ENCODE data around the gene CD247.

DNA sequence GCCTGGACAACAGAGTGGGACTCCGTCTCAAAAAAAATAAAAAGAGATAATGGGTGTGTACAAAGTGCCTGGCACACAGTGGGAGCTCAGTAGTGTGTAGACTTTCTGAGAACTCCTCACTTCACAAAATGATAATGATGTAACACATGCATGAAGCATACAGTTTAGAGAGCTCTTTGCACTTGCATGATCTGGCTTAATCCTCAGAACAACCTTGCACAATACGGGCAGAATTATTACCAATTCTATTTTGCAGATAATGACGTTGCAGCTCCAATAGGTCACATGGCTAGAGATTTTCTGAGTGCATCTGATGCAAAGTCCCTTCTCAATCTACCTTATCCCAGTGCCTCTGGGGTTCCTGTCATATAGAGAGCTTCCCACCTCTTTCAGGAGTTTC lies 71.4 kb downstream of the CD247 start:
- TF ChIP-seq BACH2 (CRISPR knock-in tag; IDR thresholded peaks at IDR 0.05; ENCODE audit: borderline replicate concordance) (no peak), ZFP30 (CRISPR knock-in tag; IDR thresholded peaks at IDR 0.05) (no peak), ESRRG (CRISPR knock-in tag; IDR thresholded peaks at IDR 0.05) (no peak), GLIS3 (CRISPR knock-in tag; IDR thresholded peaks at IDR 0.05) (no peak), PPARA (CRISPR knock-in tag; IDR thresholded peaks at IDR 0.05; ENCODE audit: borderline replicate concordance) (no peak), ARNTL (CRISPR knock-in tag; IDR thresholded peaks at IDR 0.05; ENCODE audit: borderline replicate concordance, low read depth) (no peak), RARB (CRISPR knock-in tag; IDR thresholded peaks at IDR 0.05) (no peak), ZNF70 (CRISPR knock-in tag; IDR thresholded peaks at IDR 0.05) (no peak), TOX (CRISPR knock-in tag; IDR thresholded peaks at IDR 0.05; ENCODE audit: borderline replicate concordance) (no peak), TCF4 (CRISPR knock-in tag; IDR thresholded peaks at IDR 0.05; ENCODE audit: borderline replicate concordance) (no peak)
- TF ChIP-seq, protein P1, sequence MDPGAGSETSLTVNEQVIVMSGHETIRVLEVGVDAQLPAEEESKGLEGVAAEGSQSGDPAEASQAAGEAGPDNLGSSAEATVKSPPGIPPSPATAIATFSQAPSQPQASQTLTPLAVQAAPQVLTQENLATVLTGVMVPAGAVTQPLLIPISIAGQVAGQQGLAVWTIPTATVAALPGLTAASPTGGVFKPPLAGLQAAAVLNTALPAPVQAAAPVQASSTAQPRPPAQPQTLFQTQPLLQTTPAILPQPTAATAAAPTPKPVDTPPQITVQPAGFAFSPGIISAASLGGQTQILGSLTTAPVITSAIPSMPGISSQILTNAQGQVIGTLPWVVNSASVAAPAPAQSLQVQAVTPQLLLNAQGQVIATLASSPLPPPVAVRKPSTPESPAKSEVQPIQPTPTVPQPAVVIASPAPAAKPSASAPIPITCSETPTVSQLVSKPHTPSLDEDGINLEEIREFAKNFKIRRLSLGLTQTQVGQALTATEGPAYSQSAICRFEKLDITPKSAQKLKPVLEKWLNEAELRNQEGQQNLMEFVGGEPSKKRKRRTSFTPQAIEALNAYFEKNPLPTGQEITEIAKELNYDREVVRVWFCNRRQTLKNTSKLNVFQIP (CRISPR knock-in tag; IDR thresholded peaks at IDR 0.05; ENCODE audit: borderline replicate concordance, low read depth), result no peak
- TF ChIP-seq, protein P2, sequence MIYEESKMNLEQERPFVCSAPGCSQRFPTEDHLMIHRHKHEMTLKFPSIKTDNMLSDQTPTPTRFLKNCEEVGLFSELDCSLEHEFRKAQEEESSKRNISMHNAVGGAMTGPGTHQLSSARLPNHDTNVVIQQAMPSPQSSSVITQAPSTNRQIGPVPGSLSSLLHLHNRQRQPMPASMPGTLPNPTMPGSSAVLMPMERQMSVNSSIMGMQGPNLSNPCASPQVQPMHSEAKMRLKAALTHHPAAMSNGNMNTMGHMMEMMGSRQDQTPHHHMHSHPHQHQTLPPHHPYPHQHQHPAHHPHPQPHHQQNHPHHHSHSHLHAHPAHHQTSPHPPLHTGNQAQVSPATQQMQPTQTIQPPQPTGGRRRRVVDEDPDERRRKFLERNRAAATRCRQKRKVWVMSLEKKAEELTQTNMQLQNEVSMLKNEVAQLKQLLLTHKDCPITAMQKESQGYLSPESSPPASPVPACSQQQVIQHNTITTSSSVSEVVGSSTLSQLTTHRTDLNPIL (CRISPR knock-in tag; IDR thresholded peaks at IDR 0.05; ENCODE audit: low read depth), result no peak
- TF ChIP-seq, protein P3, sequence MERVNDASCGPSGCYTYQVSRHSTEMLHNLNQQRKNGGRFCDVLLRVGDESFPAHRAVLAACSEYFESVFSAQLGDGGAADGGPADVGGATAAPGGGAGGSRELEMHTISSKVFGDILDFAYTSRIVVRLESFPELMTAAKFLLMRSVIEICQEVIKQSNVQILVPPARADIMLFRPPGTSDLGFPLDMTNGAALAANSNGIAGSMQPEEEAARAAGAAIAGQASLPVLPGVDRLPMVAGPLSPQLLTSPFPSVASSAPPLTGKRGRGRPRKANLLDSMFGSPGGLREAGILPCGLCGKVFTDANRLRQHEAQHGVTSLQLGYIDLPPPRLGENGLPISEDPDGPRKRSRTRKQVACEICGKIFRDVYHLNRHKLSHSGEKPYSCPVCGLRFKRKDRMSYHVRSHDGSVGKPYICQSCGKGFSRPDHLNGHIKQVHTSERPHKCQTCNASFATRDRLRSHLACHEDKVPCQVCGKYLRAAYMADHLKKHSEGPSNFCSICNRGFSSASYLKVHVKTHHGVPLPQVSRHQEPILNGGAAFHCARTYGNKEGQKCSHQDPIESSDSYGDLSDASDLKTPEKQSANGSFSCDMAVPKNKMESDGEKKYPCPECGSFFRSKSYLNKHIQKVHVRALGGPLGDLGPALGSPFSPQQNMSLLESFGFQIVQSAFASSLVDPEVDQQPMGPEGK (CRISPR knock-in tag; IDR thresholded peaks at IDR 0.05; ENCODE audit: borderline replicate concordance), result no peak
- TF ChIP-seq, protein P4, sequence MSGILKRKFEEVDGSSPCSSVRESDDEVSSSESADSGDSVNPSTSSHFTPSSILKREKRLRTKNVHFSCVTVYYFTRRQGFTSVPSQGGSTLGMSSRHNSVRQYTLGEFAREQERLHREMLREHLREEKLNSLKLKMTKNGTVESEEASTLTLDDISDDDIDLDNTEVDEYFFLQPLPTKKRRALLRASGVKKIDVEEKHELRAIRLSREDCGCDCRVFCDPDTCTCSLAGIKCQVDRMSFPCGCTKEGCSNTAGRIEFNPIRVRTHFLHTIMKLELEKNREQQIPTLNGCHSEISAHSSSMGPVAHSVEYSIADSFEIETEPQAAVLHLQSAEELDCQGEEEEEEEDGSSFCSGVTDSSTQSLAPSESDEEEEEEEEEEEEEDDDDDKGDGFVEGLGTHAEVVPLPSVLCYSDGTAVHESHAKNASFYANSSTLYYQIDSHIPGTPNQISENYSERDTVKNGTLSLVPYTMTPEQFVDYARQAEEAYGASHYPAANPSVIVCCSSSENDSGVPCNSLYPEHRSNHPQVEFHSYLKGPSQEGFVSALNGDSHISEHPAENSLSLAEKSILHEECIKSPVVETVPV (CRISPR knock-in tag; IDR thresholded peaks at IDR 0.05), result no peak
